Fibroblast of mammary gland (primary cell): ENCODE results near the gene IL1RAPL1.
"Not testable (repeated sequence)": the region's sequence is repeated elsewhere in the genome, so short reads cannot be mapped to it uniquely, and the experiment has no call there.

Source experiments
- DNase-seq: peaks from one replicate; pipeline ENCODE4 v3.0.0-alpha.2; 2010; ENCODE audit warnings: low read depth
- H3K4me3 ChIP-seq: 2 replicates; pipeline ENCODE4 v1.5.1; 2011; ENCODE audit warnings: low read depth, mild to moderate bottlenecking, low read length, moderate library complexity; ENCODE audit not compliant: control insufficient read depth
- CTCF ChIP-seq: conservative IDR thresholded peaks from 2 replicates; pipeline ENCODE4 v1.5.1; 2011; ENCODE audit warnings: low read depth, low read length, inconsistent platforms; ENCODE audit not compliant: control insufficient read depth, insufficient read depth

Gene IL1RAPL1

GRCh38 chrX:28719620-28720019, 132.4 kb downstream of the IL1RAPL1 start:
- H3K4me3 ChIP-seq: no peak overlapping the region
- no peak for DNase-seq
- TF ChIP-seq CTCF: no peak

GRCh38 chrX:28752330-28752729, 165.1 kb downstream of the IL1RAPL1 start:
- no peak for TF ChIP-seq CTCF
- DNase-seq: no peak
- H3K4me3 ChIP-seq: no peak overlapping the region

GRCh38 chrX:28756175-28756574, 168.9 kb downstream of the IL1RAPL1 start:
- no peak for TF ChIP-seq CTCF
- no peak overlapping the region for H3K4me3 ChIP-seq
- DNase-seq: no peak

- no peak overlapping the region for H3K4me3 ChIP-seq
- no peak for TF ChIP-seq CTCF
- DNase-seq: no peak
Observed at GRCh38 chrX:28756647-28757046, 169.4 kb downstream of the IL1RAPL1 start.

- TF ChIP-seq CTCF: no peak
- no peak overlapping the region for H3K4me3 ChIP-seq
- DNase-seq: no peak
Observed at GRCh38 chrX:28757290-28757689, 170.0 kb downstream of the IL1RAPL1 start.

GRCh38 chrX:28766561-28766960, 179.3 kb downstream of the IL1RAPL1 start:
- not testable (repeated sequence) for DNase-seq, H3K4me3 ChIP-seq

- no peak for TF ChIP-seq CTCF
- no peak for DNase-seq
- no peak overlapping the region for H3K4me3 ChIP-seq
Observed at GRCh38 chrX:28773807-28774206, 186.6 kb downstream of the IL1RAPL1 start.
